ENCODE data around the gene SPTB. TPM values are rescaled to one million over a fixed set of nuclear protein-coding genes. Genes with fewer than 3 reads are reported as not detected.

SPTB gene
- total and polyA plus RNA-seq, 2 donors: 0.76 to 6.8 TPM

- H3K36me3 ChIP-seq (ENCODE audit: insufficient read depth): no peaks in the 10 kb centered on the region
- WGBS: 75% methylated on average over 3 of the region's 3 CpGs
- no peak overlapping the region for H3K27ac ChIP-seq (ENCODE audit: low read depth)
- H3K4me3 ChIP-seq (ENCODE audit: low read depth, low read length): no peak overlapping the region
- no peak for DNase-seq (ENCODE audit: extremely low spot score)
- H3K4me1 ChIP-seq (ENCODE audit: insufficient read depth): no peaks in the 10 kb centered on the region
Measured at GRCh38 chr14:64834965-64835364, 44.7 kb downstream of the SPTB start.

- WGBS: 73% methylated on average over 5 of the region's 5 CpGs
- no peaks in the 10 kb centered on the region for H3K4me1 ChIP-seq (ENCODE audit: insufficient read depth)
- no peak overlapping the region for H3K4me3 ChIP-seq (ENCODE audit: low read depth, low read length)
- H3K36me3 ChIP-seq (ENCODE audit: insufficient read depth): no peaks in the 10 kb centered on the region
- DNase-seq (ENCODE audit: extremely low spot score): no peak
- H3K27ac ChIP-seq (ENCODE audit: low read depth): no peak overlapping the region
Measured at GRCh38 chr14:64831419-64831818, 48.3 kb downstream of the SPTB start.

GRCh38 chr14:64830961-64831360 lies 48.7 kb downstream of the SPTB start:
- Histone ChIP-seq H3K36me3 (ENCODE audit: insufficient read depth) (no peaks in the 10 kb centered on the region), H3K27ac (ENCODE audit: low read depth) (no peak overlapping the region), H3K4me1 (ENCODE audit: insufficient read depth) (no peaks in the 10 kb centered on the region), H3K4me3 (ENCODE audit: low read depth, low read length) (no peak overlapping the region)
- no peak for DNase-seq (ENCODE audit: extremely low spot score)
- WGBS: 86% methylated on average over 1 of the region's 1 CpG

- Histone ChIP-seq H3K4me1 (ENCODE audit: insufficient read depth) (no peaks in the 10 kb centered on the region), H3K4me3 (ENCODE audit: low read depth, low read length) (no peak overlapping the region)
Measured at GRCh38 chr14:64828071-64828470, 51.6 kb downstream of the SPTB start.

GRCh38 chr14:64826845-64827244 lies 52.9 kb downstream of the SPTB start:
- Histone ChIP-seq H3K36me3 (ENCODE audit: insufficient read depth) (no peaks in the 10 kb centered on the region), H3K27ac (ENCODE audit: low read depth) (no peak overlapping the region), H3K4me3 (ENCODE audit: low read depth, low read length) (no peak overlapping the region), H3K4me1 (ENCODE audit: insufficient read depth) (no peaks in the 10 kb centered on the region)
- WGBS: 85% methylated on average over 6 of the region's 6 CpGs
- no peak for DNase-seq (ENCODE audit: extremely low spot score)

More at GRCh38 chr14:64828071-64828470, 51.6 kb downstream of the SPTB start:
- DNase-seq (ENCODE audit: extremely low spot score): no peak
- Histone ChIP-seq H3K36me3 (ENCODE audit: insufficient read depth) (no peaks in the 10 kb centered on the region), H3K27ac (ENCODE audit: low read depth) (no peak overlapping the region)
- 72% methylated on average over 3 of the region's 3 CpGs for WGBS

- 84% methylated on average over 4 of the region's 4 CpGs for WGBS
- Histone ChIP-seq H3K27ac (ENCODE audit: low read depth) (no peak overlapping the region), H3K4me3 (ENCODE audit: low read depth, low read length) (no peak overlapping the region)
Measured at GRCh38 chr14:64826333-64826732, 53.4 kb downstream of the SPTB start.

GRCh38 chr14:64825509-64825908 lies 54.2 kb downstream of the SPTB start:
- DNase-seq (ENCODE audit: extremely low spot score): no peak
- 49% methylated on average over 10 of the region's 10 CpGs for WGBS
- Histone ChIP-seq H3K27ac (ENCODE audit: low read depth) (no peak overlapping the region), H3K4me3 (ENCODE audit: low read depth, low read length) (no peak overlapping the region), H3K36me3 (ENCODE audit: insufficient read depth) (no peaks in the 10 kb centered on the region), H3K4me1 (ENCODE audit: insufficient read depth) (no peaks in the 10 kb centered on the region)

More at GRCh38 chr14:64826333-64826732, 53.4 kb downstream of the SPTB start:
- Histone ChIP-seq H3K4me1 (ENCODE audit: insufficient read depth) (no peaks in the 10 kb centered on the region), H3K36me3 (ENCODE audit: insufficient read depth) (no peaks in the 10 kb centered on the region)
- DNase-seq (ENCODE audit: extremely low spot score): no peak

GRCh38 chr14:64825006-64825405 lies 54.7 kb downstream of the SPTB start:
- H3K27ac ChIP-seq (ENCODE audit: low read depth): no peak overlapping the region
- 96% methylated on average over 4 of the region's 4 CpGs for WGBS
- H3K4me1 ChIP-seq (ENCODE audit: insufficient read depth): no peaks in the 10 kb centered on the region
- H3K4me3 ChIP-seq (ENCODE audit: low read depth, low read length): no peak overlapping the region
- no peak for DNase-seq (ENCODE audit: extremely low spot score)
- H3K36me3 ChIP-seq (ENCODE audit: insufficient read depth): no peaks in the 10 kb centered on the region

GRCh38 chr14:64824471-64824870 lies 55.2 kb downstream of the SPTB start:
- Histone ChIP-seq H3K4me1 (ENCODE audit: insufficient read depth) (no peaks in the 10 kb centered on the region), H3K27ac (ENCODE audit: low read depth) (no peak overlapping the region), H3K36me3 (ENCODE audit: insufficient read depth) (no peaks in the 10 kb centered on the region), H3K4me3 (ENCODE audit: low read depth, low read length) (no peak overlapping the region)
- no peak for DNase-seq (ENCODE audit: extremely low spot score)
- WGBS: 84% methylated on average over 3 of the region's 3 CpGs

GRCh38 chr14:64823305-64823861 lies 56.3 kb downstream of the SPTB start:
- H3K36me3 ChIP-seq (ENCODE audit: insufficient read depth): no peaks in the 10 kb centered on the region
- 13% methylated on average over 15 of the region's 15 CpGs for WGBS
- H3K27ac ChIP-seq (ENCODE audit: low read depth): no peak overlapping the region
- no peaks in the 10 kb centered on the region for H3K4me1 ChIP-seq (ENCODE audit: insufficient read depth)
- DNase-seq (ENCODE audit: extremely low spot score): no peak
- H3K4me3 ChIP-seq (ENCODE audit: low read depth, low read length): no peak overlapping the region

- 80% methylated on average over 4 of the region's 4 CpGs for WGBS
- no peak overlapping the region for H3K27ac ChIP-seq (ENCODE audit: low read depth)
- no peak for DNase-seq (ENCODE audit: extremely low spot score)
- no peak overlapping the region for H3K4me3 ChIP-seq (ENCODE audit: low read depth, low read length)
- H3K36me3 ChIP-seq (ENCODE audit: insufficient read depth): no peaks in the 10 kb centered on the region
- no peaks in the 10 kb centered on the region for H3K4me1 ChIP-seq (ENCODE audit: insufficient read depth)
Measured at GRCh38 chr14:64821651-64822050, 58.1 kb downstream of the SPTB start.

GRCh38 chr14:64818151-64818550 lies 61.6 kb downstream of the SPTB start:
- Histone ChIP-seq H3K27ac (ENCODE audit: low read depth) (no peak overlapping the region), H3K4me1 (ENCODE audit: insufficient read depth) (no peaks in the 10 kb centered on the region), H3K36me3 (ENCODE audit: insufficient read depth) (no peaks in the 10 kb centered on the region), H3K4me3 (ENCODE audit: low read depth, low read length) (no peak overlapping the region)
- WGBS: 82% methylated on average over 9 of the region's 9 CpGs
- DNase-seq (ENCODE audit: extremely low spot score): no peak

GRCh38 chr14:64817631-64818030 lies 62.1 kb downstream of the SPTB start:
- no peaks in the 10 kb centered on the region for H3K4me1 ChIP-seq (ENCODE audit: insufficient read depth)
- 39% methylated on average over 3 of the region's 3 CpGs for WGBS
- DNase-seq (ENCODE audit: extremely low spot score): no peak

GRCh38 chr14:64816221-64816783 lies 63.4 kb downstream of the SPTB start:
- DNase-seq (ENCODE audit: extremely low spot score): no peak
- Histone ChIP-seq H3K36me3 (ENCODE audit: insufficient read depth) (no peaks in the 10 kb centered on the region), H3K27ac (ENCODE audit: low read depth) (no peak overlapping the region), H3K4me3 (ENCODE audit: low read depth, low read length) (no peak overlapping the region), H3K4me1 (ENCODE audit: insufficient read depth) (no peaks in the 10 kb centered on the region)
- 78% methylated on average over 6 of the region's 6 CpGs for WGBS

More at GRCh38 chr14:64817631-64818030, 62.1 kb downstream of the SPTB start:
- Histone ChIP-seq H3K4me3 (ENCODE audit: low read depth, low read length) (no peak overlapping the region), H3K27ac (ENCODE audit: low read depth) (no peak overlapping the region), H3K36me3 (ENCODE audit: insufficient read depth) (no peaks in the 10 kb centered on the region)

Data from urinary bladder (tissue), 4 donors.